ENCODE data around the gene PLOD1.

Gene PLOD1

GRCh38 chr1:11964656-11965055 is 30.1 kb downstream of the PLOD1 start:
- Mint-ChIP-seq H3K27me3 (no peaks in the 10 kb centered on the region), H3K36me3 (ENCODE audit: low read depth) (peaks cover 13% of the 10 kb centered on the region), H3K4me1 (no peaks in the 10 kb centered on the region), H3K27ac (no peak overlapping the region), H3K9me3 (no peaks in the 10 kb centered on the region), H3K4me3 (no peak overlapping the region)
- DNase-seq (no peak), ATAC-seq (no peak)

DNA sequence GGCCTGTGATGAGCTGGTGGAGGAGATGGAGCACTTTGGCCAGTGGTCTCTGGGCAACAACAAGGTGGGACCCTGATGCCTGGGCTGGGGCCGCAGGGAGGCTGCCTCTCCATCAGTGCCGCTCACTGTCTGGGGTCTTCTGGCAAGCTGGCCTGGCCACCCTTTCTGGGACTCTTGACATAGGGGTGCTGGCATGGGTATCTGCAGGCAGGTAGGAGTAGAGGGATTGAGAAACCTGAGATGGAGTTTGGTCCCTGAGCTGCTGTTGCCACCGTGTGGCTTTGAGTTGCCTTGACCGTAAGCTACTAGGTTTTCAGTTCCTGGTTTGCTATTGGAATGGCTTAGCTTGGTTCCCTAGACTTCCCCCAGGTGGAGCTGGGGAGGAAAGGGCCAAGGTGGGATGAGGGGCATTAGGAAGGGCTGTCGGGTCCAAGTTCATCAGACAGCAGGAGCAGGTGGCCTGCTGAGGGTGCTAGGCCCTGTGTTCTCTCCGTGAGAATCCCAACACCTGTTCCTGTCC is 32.6 kb downstream of the PLOD1 start:
- Mint-ChIP-seq H3K36me3 (ENCODE audit: low read depth) (peaks cover 9% of the 10 kb centered on the region), H3K9me3 (no peaks in the 10 kb centered on the region), H3K4me3 (no peak overlapping the region), H3K27me3 (no peaks in the 10 kb centered on the region), H3K27ac (no peak overlapping the region), H3K4me1 (no peaks in the 10 kb centered on the region)
- ATAC-seq (peak; percentile 20), DNase-seq (no peak)

GRCh38 chr1:11970441-11971185 is 36.1 kb downstream of the PLOD1 start:
- DNase-seq (no peak), ATAC-seq (no peak)
- Mint-ChIP-seq H3K9me3 (no peaks in the 10 kb centered on the region), H3K27ac (no peak overlapping the region), H3K4me3 (no peak overlapping the region), H3K4me1 (peaks cover 6% of the 10 kb centered on the region), H3K27me3 (no peaks in the 10 kb centered on the region), H3K36me3 (ENCODE audit: low read depth) (peaks cover 12% of the 10 kb centered on the region)

DNA sequence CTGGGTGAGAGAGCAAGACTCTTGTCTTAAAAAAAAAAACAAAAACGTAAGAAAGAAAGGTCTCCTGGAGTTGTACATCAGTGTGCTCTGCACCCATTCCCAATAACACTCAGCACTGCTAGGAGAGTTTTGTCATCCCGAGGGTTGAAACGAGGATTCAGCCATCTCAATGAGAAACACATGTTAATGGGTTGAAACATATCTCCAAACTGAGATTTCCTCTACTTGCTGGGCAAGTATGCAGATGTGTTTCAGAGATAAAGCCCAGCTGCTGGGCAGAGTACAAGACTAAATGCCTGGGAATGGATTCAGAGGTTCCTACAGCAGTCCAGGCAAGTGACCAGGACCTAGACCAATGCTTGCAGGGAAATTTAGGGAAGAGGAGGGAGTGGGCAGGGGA is 43.1 kb downstream of the PLOD1 start:
- no peak overlapping the region for H3K4me3 Mint-ChIP-seq
- no peak overlapping the region for H3K27ac Mint-ChIP-seq
- no peaks in the 10 kb centered on the region for H3K9me3 Mint-ChIP-seq
- no peak for ATAC-seq
- peaks cover 15% of the 10 kb centered on the region for H3K36me3 Mint-ChIP-seq (ENCODE audit: low read depth)
- H3K4me1 Mint-ChIP-seq: peaks cover 31% of the 10 kb centered on the region
- H3K27me3 Mint-ChIP-seq: no peaks in the 10 kb centered on the region
- DNase-seq: no peak

GRCh38 chr1:11978301-11978700 is 43.8 kb downstream of the PLOD1 start:
- H3K4me1 Mint-ChIP-seq: peaks cover 30% of the 10 kb centered on the region
- ATAC-seq: no peak
- H3K9me3 Mint-ChIP-seq: no peaks in the 10 kb centered on the region
- no peaks in the 10 kb centered on the region for H3K27me3 Mint-ChIP-seq
- DNase-seq: no peak
- H3K4me3 Mint-ChIP-seq: no peak overlapping the region
- H3K27ac Mint-ChIP-seq: no peak overlapping the region
- H3K36me3 Mint-ChIP-seq (ENCODE audit: low read depth): peaks cover 17% of the 10 kb centered on the region

- ATAC-seq (no peak), DNase-seq (peak; percentile 6)
- Mint-ChIP-seq H3K4me3 (peak overlapping the region; percentile 96), H3K27me3 (no peaks in the 10 kb centered on the region), H3K9me3 (no peaks in the 10 kb centered on the region), H3K36me3 (ENCODE audit: low read depth) (peaks cover 20% of the 10 kb centered on the region), H3K4me1 (peaks cover 34% of the 10 kb centered on the region), H3K27ac (peak overlapping the region; percentile 93)
Observed at GRCh38 chr1:11979028-11979850, 44.7 kb downstream of the PLOD1 start.

DNA sequence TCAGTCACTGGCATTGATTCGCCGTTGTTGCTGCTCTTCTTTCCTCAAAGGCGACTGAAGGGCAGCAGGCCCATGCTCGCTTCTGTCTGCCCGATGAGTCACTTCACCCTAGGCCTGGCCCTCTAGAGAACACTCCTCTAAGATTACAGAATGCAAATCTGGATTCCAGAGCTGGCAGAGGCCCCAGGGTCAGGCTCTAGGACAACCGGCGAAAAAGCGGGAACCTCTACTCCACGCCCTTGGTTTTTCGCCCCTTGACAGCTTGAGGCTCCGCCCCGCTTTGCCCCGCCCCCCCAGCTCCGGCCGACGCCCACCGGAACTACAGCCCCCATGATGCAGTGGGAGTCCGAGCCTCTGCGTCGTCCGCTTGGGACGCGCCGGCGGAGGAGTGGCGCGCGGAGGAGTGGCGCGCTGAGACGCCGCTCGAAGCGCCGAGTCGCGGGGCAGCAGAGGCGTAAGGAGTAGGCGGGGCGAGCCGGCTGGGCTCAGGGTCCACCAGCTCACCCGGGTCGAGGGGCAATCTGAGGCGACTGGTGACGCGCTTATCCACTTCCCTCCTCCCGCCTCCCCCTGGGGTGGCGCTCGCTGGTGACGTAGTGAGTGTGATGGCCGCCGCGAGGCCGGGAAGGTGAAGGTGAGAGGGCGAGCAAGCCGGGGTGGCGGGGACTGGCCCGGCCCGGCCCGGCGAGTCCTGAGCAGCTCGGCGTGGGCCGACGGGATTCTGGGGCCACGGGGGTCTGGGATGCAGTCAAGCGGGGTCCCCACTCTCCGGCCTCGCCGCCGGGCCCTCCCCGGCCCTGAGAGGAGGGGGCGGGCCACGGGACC is 45.5 kb downstream of the PLOD1 start, which contains the start of gene MFN2:
Gene MFN2 (plus strand): TSS at position 594 of the 825 bp plus-strand sequence. CDS start 8,725 bp downstream, outside the sequence.
- ATAC-seq (peak; percentile 94), DNase-seq (peak; percentile 93)
- Mint-ChIP-seq H3K9me3 (no peaks in the 10 kb centered on the region), H3K36me3 (ENCODE audit: low read depth) (peaks cover 22% of the 10 kb centered on the region), H3K27me3 (no peaks in the 10 kb centered on the region), H3K4me1 (peaks cover 36% of the 10 kb centered on the region), H3K4me3 (peak within 1 kb of the TSS; percentile 96), H3K27ac (peak within 1 kb of the TSS; percentile 93)

DNA sequence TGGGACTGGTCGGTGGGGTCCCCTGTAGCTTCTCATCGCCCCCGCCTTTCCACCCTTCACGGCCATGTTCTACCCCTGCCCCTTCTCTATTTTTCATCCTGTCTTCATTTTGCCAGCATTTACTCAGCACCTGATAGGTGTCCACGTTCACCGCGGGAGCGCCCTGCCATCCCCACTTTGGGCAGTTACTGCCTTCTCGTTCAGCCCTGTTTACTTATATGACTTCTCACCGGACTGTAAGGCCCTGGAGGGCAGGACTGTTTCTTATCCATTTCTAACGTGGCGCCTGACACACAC is 46.1 kb downstream of the PLOD1 start:
- ATAC-seq (no peak), DNase-seq (no peak)
- Mint-ChIP-seq H3K4me3 (peak overlapping the region; percentile 96), H3K4me1 (peaks cover 33% of the 10 kb centered on the region), H3K36me3 (ENCODE audit: low read depth) (peaks cover 21% of the 10 kb centered on the region), H3K27ac (peak overlapping the region; percentile 93), H3K9me3 (no peaks in the 10 kb centered on the region), H3K27me3 (no peaks in the 10 kb centered on the region)

- H3K4me3 Mint-ChIP-seq: peak overlapping the region; percentile 96
- ATAC-seq (no peak), DNase-seq (no peak)
- H3K4me1 Mint-ChIP-seq: peaks cover 37% of the 10 kb centered on the region
- peaks cover 27% of the 10 kb centered on the region for H3K36me3 Mint-ChIP-seq (ENCODE audit: low read depth)
- H3K27ac Mint-ChIP-seq: peak overlapping the region; percentile 93
- no peaks in the 10 kb centered on the region for H3K27me3 Mint-ChIP-seq
- no peaks in the 10 kb centered on the region for H3K9me3 Mint-ChIP-seq
Observed at GRCh38 chr1:11981378-11982009, 47.0 kb downstream of the PLOD1 start.

DNA sequence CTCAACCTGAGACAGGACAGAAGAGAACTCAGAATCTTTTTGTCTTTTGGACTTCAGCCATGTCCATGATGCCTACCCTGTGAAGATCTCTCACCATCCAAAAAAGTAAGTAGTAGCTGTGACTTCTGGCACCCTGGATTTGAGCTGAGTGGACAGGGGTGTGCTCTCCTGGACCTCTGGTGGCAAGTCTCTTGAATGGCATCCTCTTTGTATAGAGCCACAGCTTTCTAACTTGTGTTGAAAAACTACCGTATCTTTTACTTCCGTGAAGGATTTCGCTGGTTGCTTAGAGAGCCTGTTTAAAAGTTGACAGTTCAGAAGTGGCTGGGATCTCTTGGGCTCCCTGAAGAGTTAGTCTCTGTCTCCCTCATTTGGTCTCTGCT is 47.5 kb downstream of the PLOD1 start:
- Mint-ChIP-seq H3K4me1 (peaks cover 37% of the 10 kb centered on the region), H3K9me3 (no peaks in the 10 kb centered on the region), H3K27me3 (no peaks in the 10 kb centered on the region), H3K36me3 (ENCODE audit: low read depth) (peaks cover 27% of the 10 kb centered on the region), H3K4me3 (peak overlapping the region; percentile 96), H3K27ac (peak overlapping the region; percentile 93)
- DNase-seq (no peak), ATAC-seq (no peak)

- Mint-ChIP-seq H3K4me1 (peaks cover 40% of the 10 kb centered on the region), H3K27me3 (no peaks in the 10 kb centered on the region), H3K27ac (no peak overlapping the region), H3K36me3 (ENCODE audit: low read depth) (peaks cover 33% of the 10 kb centered on the region), H3K9me3 (no peaks in the 10 kb centered on the region), H3K4me3 (no peak overlapping the region)
- no peak for DNase-seq
- no peak for ATAC-seq
Observed at GRCh38 chr1:11984121-11984520, 49.6 kb downstream of the PLOD1 start.

DNA sequence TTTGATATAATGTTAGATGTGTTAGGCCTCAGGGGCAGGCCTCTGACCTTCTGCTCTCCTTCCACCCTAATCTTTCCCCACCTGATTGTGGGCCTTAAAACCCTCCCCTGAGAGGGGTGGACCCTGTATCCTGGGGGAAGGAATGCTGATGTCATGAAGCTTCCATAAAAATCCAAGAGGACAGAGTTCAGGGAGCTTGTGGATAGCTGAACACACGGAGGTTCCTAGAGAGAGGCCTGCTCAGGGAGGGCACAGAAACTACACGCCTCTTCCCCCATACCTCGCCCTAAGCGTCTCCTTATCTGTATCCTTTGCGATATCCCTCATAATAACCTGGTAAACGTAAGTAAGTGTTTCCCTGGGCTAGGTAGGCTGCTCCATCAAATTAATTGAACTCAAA is 50.1 kb downstream of the PLOD1 start:
- no peak overlapping the region for H3K4me3 Mint-ChIP-seq
- no peak for DNase-seq
- no peaks in the 10 kb centered on the region for H3K27me3 Mint-ChIP-seq
- peaks cover 42% of the 10 kb centered on the region for H3K4me1 Mint-ChIP-seq
- H3K36me3 Mint-ChIP-seq (ENCODE audit: low read depth): peaks cover 36% of the 10 kb centered on the region
- no peaks in the 10 kb centered on the region for H3K9me3 Mint-ChIP-seq
- no peak overlapping the region for H3K27ac Mint-ChIP-seq
- no peak for ATAC-seq

DNA sequence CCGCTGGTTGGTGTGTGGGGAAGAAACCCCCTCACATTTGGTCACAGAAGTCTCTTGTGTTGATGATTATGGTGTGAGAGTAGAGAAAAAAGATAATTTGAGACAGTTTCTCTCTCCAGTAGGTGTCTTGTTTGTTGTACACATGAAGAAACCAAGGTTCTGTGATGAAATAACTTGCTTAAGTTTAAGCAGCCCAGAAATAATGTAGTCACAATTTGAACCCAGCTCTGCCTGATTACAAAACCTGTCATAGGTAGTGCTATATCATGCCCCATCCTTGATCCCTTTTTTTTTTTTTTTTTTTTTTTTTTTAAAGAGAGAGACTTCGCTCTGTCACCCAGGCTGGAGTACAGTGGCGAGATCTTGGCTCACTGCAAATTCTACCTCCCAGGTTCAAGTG is 50.7 kb downstream of the PLOD1 start:
- Mint-ChIP-seq H3K4me3 (no peak overlapping the region), H3K9me3 (no peaks in the 10 kb centered on the region), H3K27ac (no peak overlapping the region), H3K36me3 (ENCODE audit: low read depth) (peaks cover 36% of the 10 kb centered on the region), H3K4me1 (peaks cover 43% of the 10 kb centered on the region), H3K27me3 (no peaks in the 10 kb centered on the region)
- ATAC-seq (no peak), DNase-seq (no peak)

DNA sequence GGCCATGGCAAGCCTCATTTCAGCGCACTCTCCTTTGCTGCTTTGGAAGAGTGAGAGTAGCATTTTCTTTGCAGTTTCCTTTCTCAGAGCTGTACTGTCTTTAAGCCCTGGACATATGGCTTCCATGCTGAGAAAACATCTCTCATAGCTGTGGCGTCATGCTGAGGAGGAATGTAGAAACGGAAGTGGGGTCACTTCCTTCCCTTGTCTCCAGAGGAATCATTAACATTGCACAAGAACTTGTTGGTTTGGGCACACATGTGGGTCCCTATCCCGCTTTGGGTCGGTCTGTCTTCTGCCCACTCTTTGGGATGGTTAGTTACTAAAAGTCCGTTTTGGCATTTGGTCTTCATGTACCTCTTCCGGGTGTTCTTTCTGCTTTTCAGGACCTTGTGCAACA is 51.3 kb downstream of the PLOD1 start:
- no peak for ATAC-seq
- Mint-ChIP-seq H3K9me3 (no peaks in the 10 kb centered on the region), H3K27me3 (no peaks in the 10 kb centered on the region), H3K4me1 (peaks cover 41% of the 10 kb centered on the region), H3K4me3 (no peak overlapping the region), H3K36me3 (ENCODE audit: low read depth) (peaks cover 41% of the 10 kb centered on the region), H3K27ac (no peak overlapping the region)
- no peak for DNase-seq

Measured in activated naive CD8-positive, alpha-beta T cell treated with anti-CD3 and anti-CD28 coated beads, Interleukin-2, amount 50 U/mL, for 24 hours (primary cell).